A549 (cell line): ENCODE measurements around the gene PCED1A. TPM values are rescaled to one million over a fixed set of nuclear protein-coding genes. Genes with fewer than 3 reads are reported as not detected.

ENCODE experiments used
- ATAC-seq, 2 experiments: fragments of 200-7000 bp in 1 of 2; fragments of >200 bp in 1 of 2; cut with Nextera tagmentation in 1 of 2; cut with Tn5 transposase in 1 of 2; 3 replicates each; pipeline versions ENCODE4 v1.8.0 to v1.9.1; 2018 to 2020; ENCODE audit warnings: mild to moderate bottlenecking in 1 of 2, moderate library complexity in 1 of 2
- CTCF ChIA-PET: fragments of 300-600 bp; sonication (Branson Sonifier 250); formaldehyde crosslinking; extraction: SDS; loops from one replicate; lab custom pipeline; 2021; ENCODE audit warnings: antibody characterized with exemption, inconsistent platforms; lab: Yijun Ruan, JAX
- POLR2A ChIA-PET: fragments of 350-600 bp; formaldehyde crosslinking; extraction: SDS; loops from one replicate; lab custom pipeline; 2021; ENCODE audit warnings: antibody characterized with exemption, inconsistent platforms; lab: Yijun Ruan, JAX
- DNase-seq, 2 experiments: peaks; one replicate each; pipeline versions ENCODE4 v3.0.0 to v3.0.0-alpha.2; 2011 to 2016; ENCODE audit warnings: low read depth in 1 of 2, low spot score in 1 of 2
- FAIRE-seq: peaks from 2 replicates; lab custom pipeline; 2011; peaks lifted over from hg19 to GRCh38; lab: Jason Lieb, UNC
- H3K27ac ChIP-seq, 2 experiments: fragments of >200 bp; sonication (Bioruptor Twin); formaldehyde crosslinking; 3 replicates each; pipeline ENCODE4 v1.5.1; 2016 to 2017
- H3K4me1 ChIP-seq: fragments of >200 bp; sonication (Bioruptor Twin); formaldehyde crosslinking; 3 replicates; pipeline ENCODE4 v1.6.1; 2016
- H3K4me2 ChIP-seq: fragments of >200 bp; sonication (Bioruptor Twin); formaldehyde crosslinking; 3 replicates; pipeline ENCODE4 v1.6.1; 2016
- H3K4me3 ChIP-seq: fragments of >200 bp; sonication (Bioruptor Twin); formaldehyde crosslinking; 3 replicates; pipeline ENCODE4 v1.5.1; 2016
- H3K9me3 ChIP-seq: fragments of >200 bp; sonication (Bioruptor Twin); formaldehyde crosslinking; 3 replicates; pipeline ENCODE4 v1.6.1; 2016
- BCL3 ChIP-seq: fragments of >200 bp; sonication (Bioruptor Twin); formaldehyde crosslinking; IDR thresholded peaks from 3 replicates; pipeline ENCODE4 v1.6.1; 2016
- CBX2 ChIP-seq: fragments of 200-600 bp; sonication (generic); IDR thresholded peaks from 2 replicates; pipeline ENCODE4 v1.6.1; 2016; ENCODE audit warnings: low read depth, mild to moderate bottlenecking, borderline replicate concordance
- CBX8 ChIP-seq: fragments of 200-600 bp; sonication (generic); IDR thresholded peaks from 2 replicates; pipeline ENCODE4 v1.6.1; 2016
- CEBPB ChIP-seq, 2 experiments: fragments of >200 bp in 1 of 2; sonication (Bioruptor Twin) in 1 of 2; formaldehyde crosslinking in 1 of 2; IDR thresholded peaks; 2 replicates each; pipeline ENCODE4 v1.6.1; 2012 to 2016
- CHD4 ChIP-seq: fragments of 200-600 bp; sonication (generic); IDR thresholded peaks from 2 replicates; pipeline ENCODE4 v1.6.1; 2016; ENCODE audit warnings: antibody characterized with exemption, mild to moderate bottlenecking, borderline replicate concordance
- EHF ChIP-seq: fragments of 250-450 bp; sonication (Bioruptor Pico); IDR thresholded peaks from 2 replicates; pipeline ENCODE4 v1.5.0; 2020; ENCODE audit warnings: mild to moderate bottlenecking
- EHMT2 ChIP-seq: fragments of 200-600 bp; sonication (generic); IDR thresholded peaks from 2 replicates; pipeline ENCODE4 v1.6.1; 2016; ENCODE audit warnings: antibody characterized with exemption, low read depth, mild to moderate bottlenecking, moderate library complexity
- ELK1 ChIP-seq: fragments of 150-350 bp; IDR thresholded peaks from 2 replicates; pipeline ENCODE4 v1.6.1; 2014; ENCODE audit warnings: low read depth, mild to moderate bottlenecking, low read length
- FOSB ChIP-seq: fragments of 250-450 bp; sonication (Bioruptor Pico); IDR thresholded peaks from 2 replicates; pipeline ENCODE4 v1.5.0; 2020; ENCODE audit warnings: mild to moderate bottlenecking, moderate library complexity
- FOSL2 ChIP-seq, 2 experiments: fragments of 450-650 bp in 1 of 2; fragments of >200 bp in 1 of 2; sonication (Bioruptor Twin) in 1 of 2; formaldehyde crosslinking; IDR thresholded peaks; 2 replicates each; pipeline versions ENCODE4 v1.5.0 to v1.6.1; 2016 to 2020; ENCODE audit warnings: mild to moderate bottlenecking in 1 of 2, moderate library complexity in 1 of 2
- HMGXB4 ChIP-seq: fragments of 250-450 bp; sonication (Bioruptor Pico); IDR thresholded peaks from 2 replicates; pipeline ENCODE4 v1.5.0; 2021; ENCODE audit warnings: mild to moderate bottlenecking, moderate library complexity, borderline replicate concordance
- JUNB ChIP-seq: fragments of >200 bp; sonication (Bioruptor Twin); formaldehyde crosslinking; IDR thresholded peaks from 2 replicates; pipeline ENCODE4 v1.6.1; 2016
- MAX ChIP-seq: IDR thresholded peaks from 2 replicates; pipeline ENCODE4 v1.6.1; 2012
- NFE2L2 ChIP-seq: fragments of 150-350 bp; conservative IDR thresholded peaks from 2 replicates; pipeline ENCODE4 v1.6.1; 2014; ENCODE audit warnings: low read length
- NPAS2 ChIP-seq: fragments of 250-450 bp; sonication (Bioruptor Pico); IDR thresholded peaks from 2 replicates; pipeline ENCODE4 v1.8.0; 2022; ENCODE audit warnings: mild to moderate bottlenecking, moderate library complexity, borderline replicate concordance
- POLR2AphosphoS2 ChIP-seq: conservative IDR thresholded peaks from 2 replicates; pipeline ENCODE4 v1.6.1; 2012; ENCODE audit warnings: low read length, improper control_type of control experiment, inconsistent platforms
- RFX5 ChIP-seq: fragments of 450-650 bp; IDR thresholded peaks from 2 replicates; pipeline ENCODE4 v1.7.1; 2014; ENCODE audit warnings: antibody characterized with exemption, mild to moderate bottlenecking, moderate library complexity
- TFCP2L1 ChIP-seq: fragments of 250-450 bp; sonication (Bioruptor Pico); IDR thresholded peaks from 2 replicates; pipeline ENCODE4 v1.5.0; 2021; ENCODE audit warnings: mild to moderate bottlenecking
- TP53 ChIP-seq: fragments of 250-450 bp; sonication (Bioruptor Pico); IDR thresholded peaks from 2 replicates; pipeline ENCODE4 v1.5.0; 2021; ENCODE audit warnings: mild to moderate bottlenecking, moderate library complexity
- WGBS: methylation state at CpG from one replicate; pipeline ENCODE4 v1.1.6; 2017; ENCODE audit errors: missing lambda C conversion rate; 5-methylcytosine and 5-hydroxymethylcytosine counted together
- polyA plus RNA-seq, 4 experiments: library from polyadenylated mRNA; depleted of rRNA in 3 of 4; stranded (reverse); fragments of >200 nt; fragmentation: RNase III in 1 of 4; extraction: RNeasy Plus Mini Kit Qiagen cat#74134 plus additional on column Dnase treatment in 1 of 4; gene quantifications; 2 replicates in 3 of 4; 3 replicates in 1 of 4; pipeline ENCODE4 v1.2.3, GENCODE V29; 2011 to 2017

Gene PCED1A
- polyA plus RNA-seq, 2 of the 4 experiments (the other 2 are of a cell fraction): 25.7 to 43.8 TPM

GRCh38 chr20:2837221-2837960, 3.1 kb downstream of the PCED1A start (continued):
- TF ChIP-seq POLR2AphosphoS2: no peak
- no peak for TF ChIP-seq ELK1
- no peak for TF ChIP-seq HMGXB4 (CRISPR knock-in tag)
- TF ChIP-seq, all 56 proteins: peak for 0

GRCh38 chr20:2836035-2836434, 4.4 kb downstream of the PCED1A start:
- POLR2A ChIA-PET: no interaction called here
- no peak overlapping the region for H3K4me2 ChIP-seq
- H3K4me1 ChIP-seq: peaks cover 16% of the 10 kb centered on the region
- H3K4me3 ChIP-seq: no peak overlapping the region
- no peak for ATAC-seq
- CTCF ChIA-PET: interaction anchor here (0.7 to 1.4 kb wide), 4 partner anchors 16 to 93 kb away, joined by 3 to 7 read pairs (median 3); partner anchors contain the start of gene C20orf141
- no peak for TF ChIP-seq MAX
- no peak for TF ChIP-seq BCL3
- TF ChIP-seq NPAS2: no peak
- TF ChIP-seq TFCP2L1 (CRISPR knock-in tag): no peak
- TF ChIP-seq CHD4: no peak
- TF ChIP-seq CEBPB (IDR thresholded peaks at IDR 0.05): no peak
- TF ChIP-seq TP53 (CRISPR knock-in tag): no peak
- TF ChIP-seq CBX2: no peak
- no peak for TF ChIP-seq FOSL2 (IDR thresholded peaks at IDR 0.05)
- TF ChIP-seq FOSL2 (CRISPR knock-in tag; IDR thresholded peaks at IDR 0.05): no peak
- TF ChIP-seq JUNB: no peak
- no peak for TF ChIP-seq RFX5
- TF ChIP-seq NFE2L2: no peak
- no peak for TF ChIP-seq EHF (CRISPR knock-in tag)
- TF ChIP-seq CBX8: no peak
- no peak for DNase-seq
- H3K27ac ChIP-seq: no peak overlapping the region
- no peaks in the 10 kb centered on the region for H3K9me3 ChIP-seq
- WGBS: 75% methylated on average over 5 of the region's 5 CpGs
- FAIRE-seq: no peak

- DNase-seq (no peak), ATAC-seq (no peak), FAIRE-seq (no peak)
- Histone ChIP-seq H3K4me3 (no peak overlapping the region), H3K4me1 (peaks cover 16% of the 10 kb centered on the region), H3K4me2 (no peak overlapping the region), H3K9me3 (no peaks in the 10 kb centered on the region), H3K27ac (no peak overlapping the region)
- ChIA-PET CTCF (interaction anchor here (1.4 kb wide), 2 partner anchors 17 to 21 kb away, joined by 3 to 7 read pairs; partner anchors contain the start of gene C20orf141), POLR2A (no interaction called here)
- WGBS: 82% methylated on average over 5 of the region's 6 CpGs
- TF ChIP-seq FOSB: no peak
- TF ChIP-seq EHMT2: no peak
- TF ChIP-seq MAX: no peak
- no peak for TF ChIP-seq TFCP2L1 (CRISPR knock-in tag)
Measured at GRCh38 chr20:2835331-2835796, 5.1 kb downstream of the PCED1A start.
